Dermis microvascular lymphatic vessel endothelial cell (primary cell): ENCODE data around the gene IFIT1. TPM values are rescaled to one million over a fixed set of nuclear protein-coding genes. Genes with fewer than 3 reads are reported as not detected.
"Not testable (repeated sequence)": the region's sequence is repeated elsewhere in the genome, so short reads cannot be mapped to it uniquely, and the experiment has no call there.

Source experiments
- DNase-seq, 2 donors: peaks; one replicate each; pipeline versions ENCODE4 v3.0.0 to v3.0.0-alpha.2; 2010; ENCODE audit warnings: low read depth in 2 of 2
- total RNA-seq: library from RNA; depleted of rRNA; stranded (reverse); fragments of >200 nt; gene quantifications from 2 replicates; pipeline ENCODE4 v1.2.1, GENCODE V29; 2014

Gene IFIT1
- total RNA-seq, 1 donor from 2014 or later, result 1.0 TPM

DNA sequence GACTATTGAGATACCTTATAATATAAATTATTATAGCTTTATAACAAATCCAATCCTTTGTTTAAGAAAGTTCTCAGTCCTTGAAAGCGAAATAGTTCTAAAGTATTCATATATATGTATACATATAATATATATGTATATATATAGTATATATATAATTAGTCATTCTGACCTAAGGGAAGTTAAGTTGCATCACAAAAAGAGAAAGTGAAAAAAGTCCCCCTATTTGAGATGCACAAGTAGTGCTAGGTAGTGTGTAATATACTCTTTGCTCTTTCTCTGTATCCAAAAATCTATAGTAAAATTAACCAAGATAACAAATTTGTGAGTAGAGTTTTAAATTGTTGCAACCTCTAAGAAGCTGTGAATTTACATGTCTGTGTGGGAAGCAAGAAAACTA lies 27.9 kb upstream of the IFIT1 start:
- DNase-seq, result no peak

DNA sequence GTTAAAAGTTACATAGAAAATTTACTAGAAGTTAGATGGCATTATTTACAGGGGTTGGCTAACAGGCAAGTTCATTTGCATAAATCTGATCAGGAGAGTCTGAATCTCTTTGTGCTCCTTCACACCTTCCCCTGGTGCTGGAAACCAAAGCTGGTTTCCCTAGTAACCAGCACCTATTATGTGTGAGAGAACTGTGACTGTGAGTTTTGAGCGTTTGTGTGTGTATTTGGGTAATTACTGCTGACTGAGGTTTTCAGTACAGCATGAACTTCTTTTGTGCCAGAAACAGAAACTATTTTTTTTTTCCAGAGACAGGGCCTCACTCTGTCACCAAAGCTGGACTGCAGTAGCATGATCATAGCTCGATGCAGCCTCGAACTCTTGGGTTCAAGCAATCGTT lies 24.9 kb upstream of the IFIT1 start:
- peak in 1 of 2 donors; percentile 64 for DNase-seq

DNA sequence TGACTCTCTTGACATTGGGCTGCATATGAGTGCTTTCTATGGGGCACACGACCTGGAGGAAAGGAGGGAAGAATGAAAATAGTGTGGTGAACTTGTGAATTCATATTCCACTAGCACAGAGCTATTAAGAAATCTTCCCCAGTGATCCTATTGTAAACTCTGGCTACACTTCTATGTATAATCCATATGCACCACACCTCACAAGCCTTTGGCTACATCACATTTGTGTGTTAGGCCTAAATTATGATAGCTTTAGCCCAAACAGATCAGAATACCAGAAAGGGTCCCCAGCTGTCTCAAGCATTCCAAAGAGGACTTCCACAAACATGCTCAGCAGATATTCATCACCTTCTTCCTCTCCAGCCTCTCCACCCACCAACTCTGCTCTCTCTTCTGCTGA lies 24.3 kb upstream of the IFIT1 start:
- DNase-seq, result no peak

DNA sequence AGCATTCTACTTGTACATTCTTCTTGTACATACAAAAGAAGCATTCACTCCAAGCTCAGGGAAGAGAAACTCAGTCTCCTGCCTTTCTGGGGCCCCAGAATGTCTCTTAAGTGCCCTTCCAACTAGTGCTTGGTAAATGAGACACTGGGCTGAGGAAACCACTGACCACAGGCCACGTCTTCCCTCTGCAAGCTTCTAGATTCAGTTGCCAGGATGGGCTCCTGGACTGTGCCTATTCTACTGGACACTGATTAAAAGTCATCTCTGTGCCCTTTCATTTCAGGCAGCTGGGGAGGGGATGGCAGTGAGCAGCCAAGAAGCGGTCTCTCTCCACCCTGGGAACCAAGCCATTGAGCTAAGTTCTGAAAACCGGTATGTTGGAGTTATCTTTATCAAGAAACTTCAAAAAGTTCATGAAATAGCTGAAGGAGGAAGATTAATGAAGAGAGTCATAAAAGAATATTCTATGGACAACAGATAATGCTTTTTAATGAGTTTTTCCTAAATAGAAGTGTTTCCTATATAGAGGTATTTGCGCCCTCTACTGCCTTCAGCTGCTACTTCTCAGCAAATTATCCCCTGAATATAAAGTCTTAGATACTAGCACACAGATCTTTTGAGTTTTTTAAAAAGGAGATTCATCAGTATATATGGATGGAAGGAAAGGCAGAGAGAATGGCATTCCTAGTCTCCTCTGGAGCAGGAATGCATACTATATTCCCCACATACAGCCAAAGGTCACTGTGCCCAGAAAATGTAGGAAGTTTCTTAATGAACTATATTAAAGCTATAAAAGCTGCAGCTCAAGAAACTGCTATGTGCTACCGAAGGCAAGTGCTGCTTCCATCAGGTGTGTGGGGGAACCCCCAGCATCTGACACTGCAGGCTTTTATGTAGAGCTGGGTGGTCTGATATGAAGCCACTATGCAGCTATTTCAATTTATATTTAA lies 23.0 kb upstream of the IFIT1 start:
- DNase-seq, result peak in 1 of 2 donors; percentile 57

DNA sequence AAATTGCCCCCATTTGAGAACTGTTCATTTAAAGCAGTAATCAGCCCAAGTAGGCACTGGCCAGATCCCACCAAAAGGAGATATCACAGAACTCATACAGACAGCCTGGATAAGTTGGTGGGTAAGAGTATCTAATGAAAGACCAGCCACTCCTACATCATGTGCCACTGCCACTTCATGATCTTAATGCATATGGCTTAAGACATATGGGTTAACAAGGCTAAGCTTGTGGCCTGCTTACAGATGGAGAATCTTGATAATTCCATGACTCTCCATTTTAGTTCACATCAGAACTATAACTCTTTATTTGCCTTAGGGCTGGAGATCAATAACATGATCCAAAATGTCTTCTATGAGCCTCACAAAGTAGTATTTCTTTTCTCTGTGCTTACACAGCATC lies 21.3 kb upstream of the IFIT1 start:
- DNase-seq, result no peak

DNA sequence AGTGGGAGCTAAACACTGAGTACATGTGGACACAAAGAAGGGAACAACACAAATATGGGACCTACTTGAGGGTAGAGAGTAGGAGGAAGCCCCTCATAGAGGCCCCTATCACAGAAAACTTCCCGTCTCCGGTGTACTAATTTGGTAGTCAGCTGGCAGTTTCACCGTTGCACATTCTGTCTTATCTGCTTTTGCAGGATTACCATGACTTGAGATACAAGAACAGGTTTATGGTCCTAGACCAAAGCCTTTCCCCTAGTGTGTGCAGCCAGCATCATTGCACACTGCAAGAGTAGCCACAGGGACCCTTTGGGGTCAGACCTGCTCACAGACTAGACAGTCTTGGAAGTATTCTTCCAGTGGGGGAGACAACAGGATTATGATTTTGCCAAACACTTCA lies 20.4 kb upstream of the IFIT1 start:
- no peak for DNase-seq

DNA sequence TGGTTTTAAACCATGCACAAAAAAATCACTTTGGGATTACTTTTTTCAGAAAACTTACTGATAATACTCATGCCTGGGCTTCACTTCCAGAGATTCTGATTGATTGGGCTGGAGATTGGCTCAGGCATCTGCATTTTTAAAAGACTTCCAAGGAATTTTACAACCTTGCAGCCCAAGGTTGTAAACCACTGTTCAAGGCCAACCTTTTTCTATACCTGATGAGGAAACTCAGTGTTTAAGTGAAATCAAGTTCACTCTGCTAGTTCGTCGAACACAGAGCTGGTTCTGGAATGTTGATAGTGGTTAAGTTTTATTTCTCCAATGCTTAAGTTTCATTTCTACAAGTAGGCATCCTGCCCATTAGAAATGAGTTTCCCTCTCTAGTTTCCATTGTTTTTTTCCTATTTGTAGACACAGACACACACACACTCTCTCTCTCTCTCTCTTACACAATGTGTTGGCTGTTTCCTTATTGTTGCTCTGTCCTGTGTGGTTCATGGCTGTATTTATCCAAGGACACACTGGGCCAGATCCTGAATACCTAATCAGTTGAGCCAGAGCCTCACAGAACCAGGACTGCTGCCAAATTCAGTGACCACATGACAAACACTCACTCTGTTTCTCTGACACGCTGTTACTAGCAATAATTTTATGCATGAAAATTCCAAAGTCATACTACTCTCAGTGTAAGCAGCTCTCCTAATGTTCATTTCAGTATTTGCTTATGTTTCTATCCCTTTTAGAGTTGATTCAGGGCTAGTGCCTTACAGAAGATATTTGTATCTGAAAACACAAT lies 18.3 kb upstream of the IFIT1 start:
- DNase-seq, result peak; percentile 98 to 99

DNA sequence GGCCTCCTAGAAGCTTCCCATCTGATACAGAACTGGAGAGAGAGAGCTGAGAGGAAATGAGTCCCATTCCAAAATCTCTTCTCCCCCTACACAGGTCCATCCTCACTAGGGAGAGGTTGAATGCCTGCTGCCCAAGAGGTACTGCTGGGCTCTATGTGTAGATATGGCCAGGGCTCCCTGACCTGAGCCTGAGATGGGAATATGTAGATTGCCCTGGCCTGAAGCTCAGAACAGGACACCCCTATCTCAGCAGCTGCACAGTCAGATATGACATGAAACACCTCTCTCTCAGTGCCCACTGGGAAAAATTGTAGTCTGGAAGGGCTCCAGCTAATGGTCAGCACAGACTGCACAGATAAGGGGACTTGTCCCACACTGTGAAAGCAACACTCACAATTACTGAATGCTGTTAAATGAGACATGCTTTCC lies 17.7 kb upstream of the IFIT1 start:
- peak in 1 of 2 donors; percentile 34 for DNase-seq

DNA sequence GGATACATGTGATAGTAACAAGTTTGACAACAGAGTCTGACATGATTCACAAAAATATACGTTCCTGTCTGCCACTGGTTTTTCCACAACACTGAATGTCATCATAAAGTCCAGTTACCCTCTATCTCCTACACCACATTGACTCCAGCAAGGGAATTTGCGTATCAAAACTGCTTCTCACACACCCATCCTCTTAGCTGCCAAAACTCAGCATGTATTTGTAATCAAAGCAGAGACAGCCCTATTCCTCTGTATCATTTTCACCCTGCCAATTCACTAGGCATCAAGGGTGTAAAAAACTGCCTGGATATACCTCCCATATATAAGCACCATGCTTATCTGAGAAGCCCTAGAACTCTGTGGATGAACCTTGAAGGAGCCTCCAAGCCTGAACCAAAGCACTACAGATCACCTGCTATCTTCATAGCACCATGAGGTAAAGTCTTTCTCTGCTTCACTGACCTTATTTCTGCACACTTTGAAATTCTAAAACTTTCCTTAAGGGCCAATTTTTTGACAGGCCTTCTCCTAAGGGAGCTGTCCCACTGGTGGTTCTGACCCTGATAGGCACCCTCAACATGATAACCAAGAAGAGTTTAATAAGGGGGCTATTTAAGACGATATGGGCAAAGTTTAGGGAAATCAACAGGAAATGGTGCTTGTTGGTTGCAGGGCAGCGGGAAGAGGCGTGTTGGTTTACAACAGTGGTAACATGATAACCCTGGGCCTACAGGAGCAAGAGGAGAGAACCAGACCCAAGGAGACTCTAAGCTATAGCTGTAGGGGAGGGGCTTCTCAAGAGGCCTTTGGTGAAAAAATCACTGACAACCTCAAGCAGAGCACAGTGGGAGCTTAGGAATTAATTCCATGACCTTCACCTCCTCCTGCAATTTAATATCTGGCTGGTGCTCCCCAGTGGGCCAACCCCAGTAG lies 14.5 kb upstream of the IFIT1 start, which contains the start of gene IFIT1B:
Gene IFIT1B, plus strand, starts transcription at position 352 of the 933 bp plus-strand sequence. Its CDS starts 80 bp downstream, at position 432.
- DNase-seq, result no peak

DNA sequence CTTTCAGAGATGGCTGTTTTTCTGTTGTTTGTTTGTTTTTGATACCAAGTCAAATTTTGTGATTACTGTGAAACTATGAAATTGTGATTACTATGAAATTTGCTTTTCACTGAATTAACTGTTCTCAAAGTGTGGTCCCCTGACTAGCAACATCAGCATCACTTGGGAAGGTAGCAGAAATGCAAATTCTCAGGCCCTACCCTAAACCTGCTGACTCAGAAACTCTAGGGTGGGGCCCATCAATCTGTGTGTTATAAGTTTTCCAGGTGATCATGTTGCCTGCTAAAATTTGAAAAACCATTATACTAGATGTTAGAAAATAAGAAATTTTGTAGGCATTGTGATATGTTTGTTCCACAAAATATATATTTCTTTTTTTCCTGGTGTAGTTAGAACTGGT lies 13.3 kb upstream of the IFIT1 start:
- DNase-seq, result no peak

DNA sequence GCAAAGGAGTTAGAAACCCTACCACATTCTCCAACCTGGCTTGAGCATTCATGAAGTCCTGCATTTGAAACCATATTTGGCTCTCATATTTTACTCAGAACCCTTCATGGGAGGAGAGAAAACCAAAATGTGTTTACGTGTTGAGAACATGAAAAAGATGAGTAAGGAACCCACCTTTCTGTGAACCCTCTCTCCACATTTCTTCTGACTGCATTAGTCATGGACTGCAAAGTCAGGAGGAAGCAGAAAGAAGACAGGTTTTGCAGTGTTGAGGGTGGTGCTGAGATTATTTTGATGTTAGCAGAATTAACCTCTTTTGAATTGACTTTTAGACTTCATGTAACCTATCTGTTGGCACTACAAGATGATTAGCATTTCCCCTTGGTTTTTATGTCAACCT lies 9.7 kb upstream of the IFIT1 start:
- DNase-seq, result no peak

DNA sequence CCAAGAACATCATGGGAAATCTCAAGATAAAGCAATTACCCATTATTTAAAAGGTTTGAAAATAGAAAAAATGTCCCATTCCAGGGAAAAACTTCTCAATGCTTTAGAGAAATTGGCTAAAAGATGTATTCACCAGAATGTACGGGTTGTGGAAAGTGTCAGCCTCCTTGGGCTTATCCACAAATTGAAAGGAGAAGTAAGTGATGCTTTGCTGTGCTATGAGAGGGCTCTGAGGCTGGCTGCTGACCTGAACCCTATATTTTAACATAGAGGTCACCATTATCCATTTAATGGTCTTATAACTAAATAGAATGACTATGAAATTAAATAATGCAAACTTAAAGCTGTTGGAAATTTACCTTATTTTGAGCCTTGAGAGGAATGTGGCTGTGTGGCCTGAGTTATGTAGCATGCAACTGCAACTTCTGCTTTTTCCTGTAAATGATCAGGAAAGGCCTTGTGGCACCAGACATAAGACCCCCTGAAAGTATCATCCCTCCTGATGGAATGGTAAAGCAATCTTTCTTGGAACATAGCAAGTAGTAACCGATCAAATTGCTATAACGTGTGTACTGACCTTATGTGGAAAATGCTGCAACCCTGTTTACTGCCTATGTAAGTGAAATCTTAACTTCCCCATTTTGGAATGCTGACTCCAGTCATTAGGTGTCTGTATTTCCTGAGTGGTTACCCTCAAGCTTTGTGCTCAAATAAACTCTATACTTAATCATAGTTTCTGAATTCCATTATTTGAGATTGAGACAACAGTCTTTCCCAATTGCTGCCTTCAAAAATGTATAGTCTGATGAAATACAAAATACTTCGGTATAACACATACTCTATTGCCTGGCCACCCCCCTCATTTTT lies 7.7 kb upstream of the IFIT1 start:
- DNase-seq, result no peak

DNA sequence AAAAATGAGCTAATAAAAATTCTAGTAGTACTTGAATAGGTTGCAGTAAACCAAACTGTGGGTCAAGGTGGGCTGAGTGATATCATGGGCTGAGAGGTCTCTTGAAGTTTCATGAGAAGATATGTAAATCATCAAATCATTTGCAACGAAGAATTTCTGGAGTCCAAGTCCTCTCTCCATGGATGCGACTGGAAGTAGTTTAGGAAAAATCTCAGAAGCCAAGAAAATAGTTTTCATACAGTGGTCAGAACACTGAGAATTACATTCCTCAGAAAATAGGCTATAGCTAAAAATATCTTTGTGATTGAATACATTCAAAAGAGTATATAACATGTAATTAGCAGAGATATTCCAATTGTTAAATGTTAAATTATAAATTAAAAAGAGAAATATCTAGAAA lies 3.6 kb upstream of the IFIT1 start:
- DNase-seq, result no peak

DNA sequence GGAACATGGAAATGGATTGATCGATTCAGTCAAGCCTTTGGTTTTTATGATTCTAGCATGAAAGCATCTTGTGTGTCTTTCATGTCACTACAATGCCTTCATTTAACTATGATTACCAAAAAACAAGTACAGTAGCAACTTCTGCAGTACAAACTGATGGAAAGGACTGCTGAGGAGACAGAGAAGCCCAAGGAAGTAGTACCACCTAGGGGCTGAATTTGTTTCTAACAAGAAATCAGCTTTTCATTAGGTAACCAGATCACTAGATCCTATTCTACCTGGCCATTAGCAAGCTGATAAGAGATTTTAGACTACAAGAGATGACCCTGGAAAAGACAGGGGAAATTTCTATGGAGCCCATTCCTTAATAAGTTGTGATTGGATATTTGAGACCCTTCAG lies 3.2 kb upstream of the IFIT1 start:
- peak in 1 of 2 donors; percentile 36 for DNase-seq

DNA sequence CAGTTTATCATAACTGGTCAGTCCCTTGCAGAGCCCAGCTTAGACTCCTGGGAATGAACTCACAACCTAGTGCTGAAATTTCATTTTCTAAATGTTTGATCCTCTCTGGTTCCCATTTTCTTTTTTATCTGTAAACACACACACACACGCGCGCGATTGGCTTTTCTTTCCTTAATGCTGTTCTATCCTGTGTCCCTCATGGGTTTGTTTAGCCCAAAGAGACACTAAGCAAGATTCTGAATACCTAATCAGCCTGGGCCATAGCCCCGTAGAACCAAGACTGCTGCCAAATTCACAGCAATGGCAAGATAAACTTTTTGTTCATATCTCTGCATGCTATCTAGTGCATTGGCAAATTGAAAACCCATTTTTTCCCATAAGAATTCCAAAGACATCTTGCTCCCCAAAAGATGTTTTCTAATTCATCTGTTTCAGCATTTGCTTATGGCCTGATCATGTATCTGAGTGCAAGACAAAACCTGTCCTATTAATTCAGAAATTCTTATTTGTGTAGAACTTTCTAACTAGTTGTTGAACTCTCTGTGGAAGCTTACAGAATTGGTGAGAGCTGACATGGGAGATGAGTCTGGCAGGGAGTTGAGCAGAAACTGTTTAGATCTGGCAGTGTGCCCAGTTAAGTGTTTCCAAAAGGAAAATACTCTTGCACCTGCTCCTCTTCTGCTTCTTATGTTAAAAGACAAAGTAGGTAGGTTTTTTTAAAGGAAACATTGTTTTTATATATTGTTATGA lies 1.8 kb upstream of the IFIT1 start:
- DNase-seq, result peak in 1 of 2 donors; percentile 14

DNA sequence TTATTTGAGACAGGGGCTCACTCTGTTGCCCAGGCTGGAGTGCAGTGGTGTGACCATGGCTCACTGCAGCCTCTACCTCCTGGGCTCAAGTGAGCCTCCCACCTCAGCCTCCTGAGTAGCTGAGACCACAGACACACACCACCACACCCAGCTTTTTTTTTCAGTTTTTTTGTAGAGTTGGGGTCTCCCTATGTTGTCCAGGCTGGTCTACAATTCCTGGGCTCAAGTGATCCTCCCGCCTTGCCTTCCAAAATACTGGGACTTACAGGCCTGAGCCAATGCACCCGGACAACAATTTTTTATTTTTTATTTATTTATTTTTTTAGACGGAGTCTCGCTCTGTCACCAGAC lies 1.2 kb upstream of the IFIT1 start:
- DNase-seq, result not testable (repeated sequence)

DNA sequence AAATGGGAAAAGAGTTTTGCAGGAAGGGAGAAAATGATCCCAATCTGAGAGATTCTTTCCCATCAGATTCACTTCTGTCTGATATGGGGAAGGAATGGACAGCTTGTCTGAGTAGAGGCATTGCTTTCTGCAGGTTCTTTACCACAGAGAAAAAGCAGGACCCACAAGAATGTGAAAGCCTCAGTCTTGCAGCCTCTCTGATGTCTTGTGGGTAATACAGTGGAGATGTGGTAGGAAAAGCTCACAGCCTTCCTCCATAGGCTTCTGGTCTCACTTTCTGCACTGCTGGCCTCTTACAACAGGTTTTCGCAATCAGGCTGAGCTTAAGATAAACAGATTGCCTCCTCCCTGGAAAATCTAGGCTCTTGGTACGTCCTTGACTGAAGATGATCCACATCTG lies 551 bp downstream of the IFIT1 start:
- no peak for DNase-seq

DNA sequence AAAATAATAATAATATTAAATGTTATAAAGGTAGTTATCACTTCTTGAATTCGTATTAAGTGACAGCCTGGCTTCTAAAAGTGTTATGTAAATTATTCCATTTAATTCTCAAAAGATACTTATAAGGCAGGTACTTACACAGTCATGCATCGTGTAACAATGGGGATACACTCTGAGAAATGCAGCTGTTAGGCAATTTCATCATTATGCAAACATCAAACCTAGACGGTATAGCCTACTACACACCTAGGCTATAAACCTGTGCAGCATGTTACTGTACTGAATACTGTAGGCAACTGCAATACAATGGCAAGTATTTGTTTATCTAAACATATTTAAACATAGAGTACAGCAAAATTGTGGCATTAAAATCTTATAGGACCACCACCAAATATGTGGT lies 1.5 kb downstream of the IFIT1 start:
- DNase-seq, result no peak

DNA sequence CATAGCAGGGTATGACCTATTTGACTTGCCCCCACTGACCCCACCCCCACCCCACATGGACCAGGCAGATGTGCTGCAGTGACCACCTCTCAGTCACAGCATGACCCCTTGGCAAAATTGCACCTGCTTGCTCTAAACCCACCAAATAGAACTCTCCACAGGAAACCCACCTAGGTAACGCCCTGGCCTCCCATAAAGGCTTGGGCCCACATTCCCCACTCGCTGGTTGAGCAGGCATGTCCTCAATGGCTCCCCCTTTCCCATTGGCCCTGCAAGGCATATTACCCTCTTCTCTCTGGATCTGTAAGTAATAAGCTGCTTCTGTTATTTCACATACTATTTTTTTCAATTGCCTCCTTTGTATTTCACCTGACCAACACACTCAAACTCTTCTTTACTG lies 2.7 kb downstream of the IFIT1 start:
- no peak for DNase-seq
